Measurements from ENCODE around the gene GNG2. TPM values are rescaled to one million over a fixed set of nuclear protein-coding genes. Genes with fewer than 3 reads are reported as not detected.

GNG2 gene
- total and polyA plus RNA-seq, 2 donors from 2014 or later = 4.0 to 35.6 TPM

DNA sequence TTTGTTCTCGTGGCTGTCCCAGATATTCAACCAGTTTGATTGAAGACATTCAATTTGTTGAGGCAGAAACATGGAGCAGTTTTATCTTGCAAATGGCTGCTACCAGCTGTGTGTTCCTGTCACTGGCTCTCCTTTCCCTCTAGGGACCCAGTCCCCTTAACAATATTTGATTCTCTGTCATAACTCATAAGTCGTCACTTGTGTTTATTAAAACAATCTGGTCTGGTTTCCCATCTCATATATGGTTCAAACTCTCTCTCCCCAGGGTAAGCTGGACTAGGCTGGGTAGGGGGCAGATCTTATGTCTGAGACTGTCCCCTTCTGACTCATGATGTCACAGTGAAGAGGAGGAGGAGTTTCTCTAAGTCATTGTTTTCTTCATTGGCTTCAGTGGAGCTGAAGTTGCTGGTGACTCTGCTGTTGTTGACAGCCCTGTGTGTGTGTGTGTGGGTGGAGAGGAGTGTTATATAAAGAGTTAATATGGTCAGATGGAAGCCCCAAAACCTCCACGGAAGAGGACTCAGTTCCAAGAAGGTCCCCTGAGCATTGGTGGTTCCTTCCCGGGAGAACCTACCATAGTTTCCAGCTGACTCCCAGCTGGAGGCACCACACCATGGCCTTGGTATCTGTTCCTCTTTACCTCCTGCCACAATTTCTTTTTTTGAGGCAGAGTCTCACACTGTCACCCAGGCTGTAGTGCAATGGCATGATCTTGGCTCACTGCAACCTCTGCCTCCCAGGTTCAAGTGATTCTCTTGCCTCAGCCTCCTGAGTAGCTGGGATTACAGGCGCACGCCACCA, 16.1 kb upstream of the GNG2 start:
- Histone ChIP-seq H3K27ac (ENCODE audit: low read depth in 2 of 2, low read length in 2 of 2) (no peak overlapping the region), H3K36me3 (ENCODE audit: control insufficient read depth in 2 of 3, insufficient read depth in 3 of 3, low read length in 3 of 3) (no peaks in the 10 kb centered on the region), H3K4me3 (ENCODE audit: low read length in 3 of 3) (no peak overlapping the region), H3K9ac (ENCODE audit: low read length in 3 of 3) (no peak overlapping the region), H3K4me1 (ENCODE audit: control insufficient read depth in 2 of 3, insufficient read depth in 2 of 3, low read depth in 1 of 3, low read length in 3 of 3) (peaks cover 0 to 2% (median 0%) of the 10 kb centered on the region in 3 donors), H3K27me3 (ENCODE audit: control insufficient read depth, insufficient read depth, low read length) (no peaks in the 10 kb centered on the region), H3K9me3 (ENCODE audit: control insufficient read depth in 2 of 3, insufficient read depth in 1 of 3, low read length in 3 of 3) (no peaks in the 10 kb centered on the region)
- TF ChIP-seq, protein P1, sequence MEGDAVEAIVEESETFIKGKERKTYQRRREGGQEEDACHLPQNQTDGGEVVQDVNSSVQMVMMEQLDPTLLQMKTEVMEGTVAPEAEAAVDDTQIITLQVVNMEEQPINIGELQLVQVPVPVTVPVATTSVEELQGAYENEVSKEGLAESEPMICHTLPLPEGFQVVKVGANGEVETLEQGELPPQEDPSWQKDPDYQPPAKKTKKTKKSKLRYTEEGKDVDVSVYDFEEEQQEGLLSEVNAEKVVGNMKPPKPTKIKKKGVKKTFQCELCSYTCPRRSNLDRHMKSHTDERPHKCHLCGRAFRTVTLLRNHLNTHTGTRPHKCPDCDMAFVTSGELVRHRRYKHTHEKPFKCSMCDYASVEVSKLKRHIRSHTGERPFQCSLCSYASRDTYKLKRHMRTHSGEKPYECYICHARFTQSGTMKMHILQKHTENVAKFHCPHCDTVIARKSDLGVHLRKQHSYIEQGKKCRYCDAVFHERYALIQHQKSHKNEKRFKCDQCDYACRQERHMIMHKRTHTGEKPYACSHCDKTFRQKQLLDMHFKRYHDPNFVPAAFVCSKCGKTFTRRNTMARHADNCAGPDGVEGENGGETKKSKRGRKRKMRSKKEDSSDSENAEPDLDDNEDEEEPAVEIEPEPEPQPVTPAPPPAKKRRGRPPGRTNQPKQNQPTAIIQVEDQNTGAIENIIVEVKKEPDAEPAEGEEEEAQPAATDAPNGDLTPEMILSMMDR (IDR thresholded peaks at IDR 0.05; ENCODE audit: borderline replicate concordance, extremely low read depth, insufficient read depth) = no peak
- DNase-seq (no peak), FAIRE-seq (no peak)
- intact Hi-C loops (cut with DNase I) = no loop called here

- TF ChIP-seq, protein P1 (IDR thresholded peaks at IDR 0.05; ENCODE audit: borderline replicate concordance, extremely low read depth, insufficient read depth) = no peak
- Histone ChIP-seq H3K4me1 (ENCODE audit: control insufficient read depth in 2 of 3, insufficient read depth in 2 of 3, low read depth in 1 of 3, low read length in 3 of 3) (peaks cover 0 to 2% (median 0%) of the 10 kb centered on the region in 3 donors), H3K27ac (ENCODE audit: low read depth in 2 of 2, low read length in 2 of 2) (no peak overlapping the region), H3K9ac (ENCODE audit: low read length in 3 of 3) (no peak overlapping the region), H3K27me3 (ENCODE audit: control insufficient read depth, insufficient read depth, low read length) (no peaks in the 10 kb centered on the region), H3K36me3 (ENCODE audit: control insufficient read depth in 2 of 3, insufficient read depth in 3 of 3, low read length in 3 of 3) (no peaks in the 10 kb centered on the region), H3K9me3 (ENCODE audit: control insufficient read depth in 2 of 3, insufficient read depth in 1 of 3, low read length in 3 of 3) (no peaks in the 10 kb centered on the region), H3K4me3 (ENCODE audit: low read length in 3 of 3) (no peak overlapping the region)
- DNase-seq = no peak
- intact Hi-C loops (cut with DNase I) = no loop called here
- no peak for FAIRE-seq
Measured at GRCh38 chr14:51845811-51846210, 14.6 kb upstream of the GNG2 start.

DNA sequence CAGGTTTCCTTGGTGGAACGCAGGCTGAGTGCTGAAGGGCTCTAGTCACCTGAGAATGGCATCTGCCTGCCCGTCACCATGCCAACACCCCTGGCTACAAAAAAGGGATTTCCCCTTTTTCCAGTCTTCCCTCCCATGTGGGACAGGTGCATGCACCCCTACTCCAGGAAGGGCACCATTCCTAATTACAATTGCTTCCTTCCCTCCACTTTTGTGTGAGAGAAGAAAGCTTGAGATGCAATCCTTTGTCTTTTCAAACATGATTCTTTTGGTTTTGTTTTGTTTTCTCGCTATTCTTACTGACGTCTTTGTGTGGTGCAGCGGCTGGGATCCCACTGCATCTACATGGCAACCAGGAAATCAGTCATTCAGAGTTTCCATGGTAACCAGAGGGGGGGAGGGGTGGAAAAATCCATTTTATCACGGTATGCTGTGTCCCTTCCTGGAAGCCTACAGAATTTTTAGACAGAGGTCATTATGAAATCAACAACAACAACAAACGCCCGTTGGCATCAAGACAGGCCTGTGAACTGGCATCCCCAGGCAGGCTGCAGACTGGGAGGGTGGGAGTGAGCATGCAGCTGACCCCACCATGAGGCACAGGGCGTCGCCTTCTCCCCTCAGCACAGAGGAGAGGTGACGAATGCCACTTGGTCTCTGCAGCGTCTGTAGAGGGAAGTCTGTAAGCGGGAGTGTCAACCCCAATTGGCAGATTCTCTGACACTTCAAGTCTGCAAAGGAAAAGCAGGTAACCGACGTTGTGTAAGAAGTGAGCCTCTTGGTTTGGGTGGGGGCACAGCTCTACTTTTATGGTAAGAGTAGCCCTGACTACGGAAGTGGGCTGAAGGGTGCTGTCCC, 13.6 kb upstream of the GNG2 start:
- TF ChIP-seq, protein P1 (IDR thresholded peaks at IDR 0.05; ENCODE audit: borderline replicate concordance, extremely low read depth, insufficient read depth) = no peak

More for the DNA sequence above, 13.6 kb upstream of the GNG2 start:
- peak overlapping the region; percentile 6 to 43 for H3K27ac ChIP-seq (ENCODE audit: low read depth in 2 of 2, low read length in 2 of 2)
- no peaks in the 10 kb centered on the region for H3K36me3 ChIP-seq (ENCODE audit: control insufficient read depth in 2 of 3, insufficient read depth in 3 of 3, low read length in 3 of 3)
- no peak for FAIRE-seq
- no peaks in the 10 kb centered on the region for H3K9me3 ChIP-seq (ENCODE audit: control insufficient read depth in 2 of 3, insufficient read depth in 1 of 3, low read length in 3 of 3)
- H3K4me1 ChIP-seq (ENCODE audit: control insufficient read depth in 2 of 3, insufficient read depth in 2 of 3, low read depth in 1 of 3, low read length in 3 of 3) = peaks cover 0 to 2% (median 0%) of the 10 kb centered on the region in 3 donors
- no peak overlapping the region for H3K9ac ChIP-seq (ENCODE audit: low read length in 3 of 3)
- H3K27me3 ChIP-seq (ENCODE audit: control insufficient read depth, insufficient read depth, low read length) = no peaks in the 10 kb centered on the region
- H3K4me3 ChIP-seq (ENCODE audit: low read length in 3 of 3) = peak overlapping the region; percentile 18 to 28 (median 27)
- intact Hi-C loops (cut with DNase I) = no loop called here
- peak; percentile 67 to 78 (median 74) for DNase-seq
